T-helper 1 cell treated with Interleukin-12 subunit alpha and Interleukin-12 subunit beta and Interleukin-4 antibody, amounts not matched to agents 30 ng/mL and 1 ng/mL, for 36 hours (primary cell): ENCODE measurements around the gene F12. TPM values are rescaled to one million over a fixed set of nuclear protein-coding genes. Genes with fewer than 3 reads are reported as not detected.

Experiments
- intact Hi-C: fragments of 100-400 bp; cut with micrococcal nuclease; formaldehyde crosslinking; loops from one replicate; pipeline ENCODE4 v1.15.1; 2024
- total RNA-seq: library from RNA; stranded (reverse); gene quantifications from 2 replicates; pipeline ENCODE4 v1.2.3, GENCODE V29; 2022

Gene F12
- total RNA-seq, 1 donor from 2014 or later = 0.22 TPM

- intact Hi-C loops = loop anchor here (5.0 kb wide), 1 partner anchor 793 kb away; the partner anchor contains the start of gene NHP2
Observed at GRCh38 chr5:177359451-177359851, 49.9 kb downstream of the F12 start.

GRCh38 chr5:177358370-177358819, 51.0 kb downstream of the F12 start:
- intact Hi-C loops = loop anchor here (5.0 kb wide), 1 partner anchor 794 kb away; the partner anchor contains the start of gene NHP2

GRCh38 chr5:177357459-177358351, 51.7 kb downstream of the F12 start, which contains the start of gene RGS14:
RGS14 (plus strand) TSS chr5:177357924; CDS start chr5:177358025, 101 bp downstream.
- intact Hi-C loops = loop anchor here (1.0 to 5.0 kb wide), 5 partner anchors 13 to 795 kb away; partner anchors contain the start of genes GRK6, NHP2, PRELID1 and RAB24

GRCh38 chr5:177357146-177357458, 52.3 kb downstream of the F12 start:
- intact Hi-C loops = loop anchor here (1.0 to 5.0 kb wide), 5 partner anchors 14 to 795 kb away; partner anchors contain the start of genes GRK6, NHP2, PRELID1 and RAB24

- intact Hi-C loops = loop anchor here (1.0 to 5.0 kb wide), 5 partner anchors 14 to 796 kb away; partner anchors contain the start of genes GRK6, NHP2, PRELID1 and RAB24
Observed at GRCh38 chr5:177356746-177357145, 52.6 kb downstream of the F12 start.

- intact Hi-C loops = loop anchor here (2.0 to 5.0 kb wide), 3 partner anchors 15 to 796 kb away; partner anchors contain the start of genes GRK6 and NHP2
Observed at GRCh38 chr5:177355868-177356168, 53.5 kb downstream of the F12 start.

GRCh38 chr5:177355162-177355867, 54.0 kb downstream of the F12 start:
- intact Hi-C loops = loop anchor here (5.0 kb wide), 1 partner anchor 797 kb away; the partner anchor contains the start of gene NHP2

- intact Hi-C loops = loop anchor here (5.0 kb wide), 3 partner anchors 347 to 817 kb away; partner anchors contain the start of genes NHP2, RNF44 and UIMC1
Observed at GRCh38 chr5:177354711-177355110, 54.7 kb downstream of the F12 start.

- intact Hi-C loops = loop anchor here (5.0 kb wide), 2 partner anchors 347 to 817 kb away; partner anchors contain the start of genes RNF44 and UIMC1
Observed at GRCh38 chr5:177354256-177354655, 55.1 kb downstream of the F12 start.

GRCh38 chr5:177353093-177353492, 56.3 kb downstream of the F12 start:
- intact Hi-C loops = loop anchor here (5.0 kb wide), 2 partner anchors 346 to 816 kb away; partner anchors contain the start of genes RNF44 and UIMC1

Other genes with a start within 250 kb of the F12 start
- gene RAB24, start 105.8 kb downstream of the F12 start, total RNA-seq = 42.2 and 42.3 TPM in 2 replicates
- 187 and 190 TPM in 2 replicates for gene PRELID1, start 105.8 kb downstream of the F12 start, total RNA-seq
- 32.5 and 36.1 TPM in 2 replicates for gene MXD3, start 97.7 kb downstream of the F12 start, total RNA-seq
- gene LMAN2, start 57.9 kb downstream of the F12 start, total RNA-seq = 151 and 157 TPM in 2 replicates
- gene RGS14, start 51.6 kb downstream of the F12 start, total RNA-seq = 90.9 and 95.3 TPM in 2 replicates
- gene SLC34A1, start 25.1 kb downstream of the F12 start, total RNA-seq = 0.32 TPM in 1 of 2 replicates, not detected in the other
- gene PFN3, start 8.9 kb downstream of the F12 start, total RNA-seq = not detected in 2 replicates
- 137 TPM in 2 replicates for gene GRK6, start 17.1 kb upstream of the F12 start, total RNA-seq
- 3.0 and 3.4 TPM in 2 replicates for gene PRR7, start 37.2 kb upstream of the F12 start, total RNA-seq
- gene DBN1, start 64.1 kb upstream of the F12 start, total RNA-seq = 6.0 and 8.7 TPM in 2 replicates
- 34.8 and 35.7 TPM in 2 replicates for gene PDLIM7, start 88.0 kb upstream of the F12 start, total RNA-seq
- 4.3 and 5.3 TPM in 2 replicates for gene DOK3, start 100.3 kb upstream of the F12 start, total RNA-seq
- gene DDX41, start 107.4 kb upstream of the F12 start, total RNA-seq = 106 and 126 TPM in 2 replicates
- 87.8 and 93.8 TPM in 2 replicates for gene FAM193B, start 145.0 kb upstream of the F12 start, total RNA-seq
- gene TMED9, start 182.6 kb upstream of the F12 start, total RNA-seq = 171 and 176 TPM in 2 replicates
- gene B4GALT7, start 190.6 kb upstream of the F12 start, total RNA-seq = 21.8 and 24.7 TPM in 2 replicates